T-helper 1 cell treated with Interleukin-12 subunit alpha and Interleukin-12 subunit beta and Interleukin-4 antibody, amounts not matched to agents 30 μg/mL and 1 μg/mL, for 36 hours (primary cell): Measurements from ENCODE around the gene SLC38A1.

Experiments
- H3K27ac Mint-ChIP-seq: one replicate; pipeline ENCODE4 v1.8.0; 2021; ENCODE audit warnings: mild to moderate bottlenecking, mixed read lengths
- H3K27me3 Mint-ChIP-seq: one replicate; pipeline ENCODE4 v1.8.0; 2021; ENCODE audit warnings: low read depth, mixed read lengths
- H3K36me3 Mint-ChIP-seq: one replicate; pipeline ENCODE4 v1.8.0; 2021; ENCODE audit warnings: low read depth, mixed read lengths
- H3K4me1 Mint-ChIP-seq: one replicate; pipeline ENCODE4 v1.8.0; 2021; ENCODE audit warnings: low read depth, mixed read lengths
- H3K4me3 Mint-ChIP-seq: one replicate; pipeline ENCODE4 v1.8.0; 2021; ENCODE audit warnings: mild to moderate bottlenecking, moderate library complexity, mixed read lengths
- H3K9me3 Mint-ChIP-seq: one replicate; pipeline ENCODE4 v1.8.0; 2021; ENCODE audit warnings: mixed read lengths

SLC38A1 gene

DNA sequence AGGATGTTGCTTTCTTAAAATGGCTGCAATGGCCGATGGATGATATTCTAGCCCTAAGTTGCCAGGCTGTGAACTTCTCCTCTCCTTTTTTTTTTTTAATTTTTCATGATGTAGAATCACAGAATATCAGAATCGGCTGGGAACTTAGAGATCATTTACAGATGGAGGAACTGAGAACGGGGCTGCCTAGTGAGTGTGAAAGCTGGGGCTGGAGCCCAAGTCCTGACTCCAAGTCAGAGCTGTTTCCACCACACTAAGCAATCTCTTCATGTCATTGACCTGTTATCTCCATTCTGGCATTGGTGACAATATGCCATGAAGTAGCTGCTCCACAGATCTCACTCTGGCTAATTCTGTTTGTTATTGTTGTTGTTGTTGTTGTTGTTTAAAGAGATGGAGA is 121.7 kb downstream of the SLC38A1 start:
- peaks cover 45% of the 10 kb centered on the region for H3K27me3 Mint-ChIP-seq
- no peaks in the 10 kb centered on the region for H3K9me3 Mint-ChIP-seq
- H3K4me3 Mint-ChIP-seq, result no peak overlapping the region
- H3K27ac Mint-ChIP-seq, result no peak overlapping the region
- H3K4me1 Mint-ChIP-seq, result no peaks in the 10 kb centered on the region
- H3K36me3 Mint-ChIP-seq, result no peaks in the 10 kb centered on the region

DNA sequence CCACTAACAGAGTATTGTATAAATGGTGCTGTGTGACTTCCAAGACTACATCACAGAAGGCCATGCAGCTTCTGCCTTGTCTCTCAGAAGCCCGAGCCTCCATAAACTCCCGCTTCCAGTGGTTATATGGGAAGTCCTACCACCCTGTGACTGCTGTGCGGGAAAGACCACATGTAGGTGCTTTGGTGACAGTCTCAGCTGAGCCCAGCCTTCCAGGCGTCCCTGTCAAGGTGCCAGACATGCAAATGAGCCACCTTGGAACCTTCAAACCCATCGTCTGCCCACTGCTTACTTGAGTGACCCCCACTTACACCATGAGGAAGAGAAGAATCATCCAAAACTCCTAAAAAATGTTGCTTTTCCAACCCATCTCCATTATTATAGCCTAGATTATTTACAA is 123.0 kb downstream of the SLC38A1 start:
- H3K27ac Mint-ChIP-seq, result no peak overlapping the region
- H3K27me3 Mint-ChIP-seq, result peaks cover 54% of the 10 kb centered on the region
- no peaks in the 10 kb centered on the region for H3K4me1 Mint-ChIP-seq
- no peak overlapping the region for H3K4me3 Mint-ChIP-seq
- H3K36me3 Mint-ChIP-seq, result no peaks in the 10 kb centered on the region
- H3K9me3 Mint-ChIP-seq, result no peaks in the 10 kb centered on the region

DNA sequence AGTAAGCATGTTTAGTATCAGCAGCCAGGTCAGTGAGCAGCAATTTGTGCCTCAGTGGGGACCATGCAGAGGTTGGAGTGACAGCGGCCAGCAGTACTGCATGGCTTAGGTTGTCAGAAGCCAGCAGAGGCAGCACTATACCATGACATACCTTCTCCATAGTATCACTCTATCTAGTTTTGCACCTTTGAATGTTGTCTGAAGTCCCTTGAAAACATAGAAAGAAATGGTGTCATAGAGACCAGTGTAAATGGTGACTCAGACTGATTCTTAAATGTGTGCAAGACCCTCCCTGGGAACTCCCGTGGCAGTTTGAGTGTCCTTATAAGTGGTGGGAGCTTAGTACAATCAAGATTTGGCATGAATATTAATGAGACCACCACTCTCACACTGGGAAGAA is 124.4 kb downstream of the SLC38A1 start:
- Mint-ChIP-seq H3K36me3 (no peaks in the 10 kb centered on the region), H3K27me3 (peaks cover 56% of the 10 kb centered on the region), H3K4me1 (no peaks in the 10 kb centered on the region), H3K9me3 (no peaks in the 10 kb centered on the region), H3K27ac (no peak overlapping the region), H3K4me3 (no peak overlapping the region)

DNA sequence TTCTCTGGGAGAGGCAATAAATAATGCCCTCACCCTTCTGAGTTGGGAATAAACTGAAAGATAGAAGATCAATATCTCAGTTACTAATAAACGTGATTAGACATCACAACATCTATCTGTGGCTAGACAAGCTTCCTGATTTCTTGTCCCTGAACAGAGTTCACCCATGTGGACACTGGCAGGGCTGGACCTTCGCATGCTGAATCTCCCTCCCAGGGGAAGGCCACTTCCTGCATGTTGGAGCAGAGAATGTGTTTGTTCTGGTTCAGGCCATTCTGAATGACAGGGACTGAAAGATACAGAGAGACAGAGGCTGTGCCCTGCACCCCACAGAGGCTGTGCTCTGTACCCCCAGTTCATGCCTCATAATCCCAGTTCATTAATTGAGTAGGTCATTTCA is 132.6 kb downstream of the SLC38A1 start:
- no peaks in the 10 kb centered on the region for H3K9me3 Mint-ChIP-seq
- peaks cover 40% of the 10 kb centered on the region for H3K27me3 Mint-ChIP-seq
- H3K4me3 Mint-ChIP-seq, result no peak overlapping the region
- no peak overlapping the region for H3K27ac Mint-ChIP-seq
- H3K4me1 Mint-ChIP-seq, result no peaks in the 10 kb centered on the region
- no peaks in the 10 kb centered on the region for H3K36me3 Mint-ChIP-seq

DNA sequence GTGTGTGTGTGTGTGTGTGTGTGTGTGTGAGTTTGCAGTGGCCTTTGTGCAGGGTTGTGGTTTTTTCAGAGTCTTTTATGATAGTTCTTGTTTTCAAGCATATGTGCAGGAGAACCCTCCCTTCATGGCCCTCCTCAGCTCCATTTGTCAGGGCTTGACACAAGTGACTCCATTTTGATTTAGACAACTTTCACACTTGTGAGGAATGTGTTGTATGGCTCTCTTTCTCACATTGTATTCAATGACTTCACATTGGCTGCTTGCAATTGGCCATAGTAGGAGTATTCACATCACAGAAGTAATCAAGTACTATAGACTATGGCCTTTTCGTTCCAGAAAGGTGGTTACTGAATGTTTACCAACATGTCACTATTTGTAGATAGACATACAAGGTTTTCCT is 133.1 kb downstream of the SLC38A1 start:
- Mint-ChIP-seq H3K9me3 (no peaks in the 10 kb centered on the region), H3K27ac (no peak overlapping the region), H3K4me3 (no peak overlapping the region), H3K36me3 (no peaks in the 10 kb centered on the region), H3K27me3 (peaks cover 36% of the 10 kb centered on the region), H3K4me1 (no peaks in the 10 kb centered on the region)

DNA sequence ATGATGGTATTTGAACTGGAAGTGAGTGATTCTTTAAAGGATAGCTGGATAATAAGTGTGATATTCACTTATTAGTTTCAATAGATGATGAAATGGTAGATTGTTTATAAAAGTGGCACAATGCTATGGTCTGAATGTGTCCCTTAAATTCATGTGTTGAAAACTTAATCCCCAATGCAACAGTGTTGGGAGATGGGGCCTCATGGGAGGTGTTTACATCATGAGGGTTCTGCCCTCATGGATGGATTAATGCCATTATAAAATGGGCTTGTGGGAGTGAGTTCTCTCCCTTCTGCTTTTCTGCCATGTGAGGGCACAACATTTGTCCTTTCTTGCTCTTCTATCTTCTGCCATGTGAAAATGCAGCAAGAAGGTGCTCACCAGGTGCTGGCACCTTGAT is 134.0 kb downstream of the SLC38A1 start:
- Mint-ChIP-seq H3K4me1 (no peaks in the 10 kb centered on the region), H3K9me3 (no peaks in the 10 kb centered on the region), H3K36me3 (no peaks in the 10 kb centered on the region), H3K4me3 (no peak overlapping the region), H3K27me3 (peaks cover 29% of the 10 kb centered on the region), H3K27ac (no peak overlapping the region)

DNA sequence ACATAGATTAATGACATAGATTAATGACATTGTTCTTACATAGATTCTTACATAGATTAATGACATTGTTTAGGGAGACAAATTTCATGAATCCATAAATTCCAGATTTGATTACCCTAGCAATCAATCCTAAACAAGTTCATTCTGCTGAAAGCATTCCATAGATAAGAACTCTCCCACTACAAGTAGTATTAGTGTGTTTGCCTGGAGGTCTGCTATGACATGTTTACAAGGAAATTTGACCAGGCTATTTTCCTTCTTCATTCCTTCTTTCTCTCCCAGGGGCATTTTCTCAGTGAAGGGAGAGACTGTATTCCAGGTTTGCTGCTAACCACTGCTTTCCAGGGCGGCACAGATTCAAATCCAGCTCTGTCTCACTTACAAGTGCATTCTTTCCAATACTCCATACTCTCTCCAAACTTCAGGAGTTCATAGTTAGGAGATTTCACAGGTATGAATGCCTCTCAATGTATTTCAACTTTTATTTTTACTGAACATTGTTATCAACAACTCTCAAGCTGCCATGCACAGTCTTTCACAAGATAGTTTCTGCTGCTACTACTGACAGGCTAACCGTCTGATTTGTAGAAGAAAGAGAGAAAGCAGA is 134.5 kb downstream of the SLC38A1 start:
- no peak overlapping the region for H3K4me3 Mint-ChIP-seq
- H3K36me3 Mint-ChIP-seq, result no peaks in the 10 kb centered on the region
- H3K4me1 Mint-ChIP-seq, result no peaks in the 10 kb centered on the region
- H3K27ac Mint-ChIP-seq, result no peak overlapping the region
- peaks cover 24% of the 10 kb centered on the region for H3K27me3 Mint-ChIP-seq
- no peaks in the 10 kb centered on the region for H3K9me3 Mint-ChIP-seq

DNA sequence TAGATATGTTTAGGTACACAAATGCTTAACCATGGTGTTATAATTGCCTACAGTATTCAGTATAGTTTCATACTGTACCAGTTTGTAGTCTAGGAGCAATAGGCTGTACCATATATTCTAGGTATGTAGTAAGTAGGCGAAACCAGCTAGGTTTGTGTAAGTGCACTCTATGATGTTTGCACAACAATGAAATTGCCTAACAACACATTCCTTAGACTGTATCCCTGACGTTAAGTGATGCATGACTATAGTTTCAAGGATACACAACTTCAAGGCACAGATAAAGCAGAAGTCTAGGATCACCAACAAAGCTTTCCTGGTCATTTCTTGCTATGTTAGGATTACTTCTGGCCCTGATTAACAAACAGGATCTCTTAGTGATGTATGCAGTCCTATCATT is 135.1 kb downstream of the SLC38A1 start:
- peaks cover 27% of the 10 kb centered on the region for H3K27me3 Mint-ChIP-seq
- no peaks in the 10 kb centered on the region for H3K36me3 Mint-ChIP-seq
- H3K9me3 Mint-ChIP-seq, result no peaks in the 10 kb centered on the region
- no peaks in the 10 kb centered on the region for H3K4me1 Mint-ChIP-seq
- H3K4me3 Mint-ChIP-seq, result no peak overlapping the region
- H3K27ac Mint-ChIP-seq, result no peak overlapping the region
